Peyer's patch (tissue), 4 donors: Measurements from ENCODE around the gene TSLP.

Experiments used
- CTCF ChIP-seq, 6 experiments: fragments of 450-650 bp in 4 of 6; fragments of 200-600 bp in 2 of 6; sonication (generic) in 1 of 6; IDR thresholded peaks; one replicate each; pipeline ENCODE4 v1.5.1; 2017 to 2019; ENCODE audit warnings: antibody characterized with exemption in 6 of 6, mild to moderate bottlenecking in 3 of 6, moderate library complexity in 1 of 6
- POLR2A ChIP-seq, 2 donors: fragments of 450-650 bp; IDR thresholded peaks; one replicate each; pipeline ENCODE4 v1.5.1; 2017; ENCODE audit warnings: antibody characterized with exemption in 2 of 2, mild to moderate bottlenecking in 2 of 2, moderate library complexity in 2 of 2

- no peak for TF ChIP-seq POLR2A (IDR thresholded peaks at IDR 0.05)
- TF ChIP-seq CTCF (IDR thresholded peaks at IDR 0.05): no peak
These were observed 42.2 kb downstream of the TSLP start for GRCh38 chr5:111113678-111114077.
